Keratinocyte (primary cell): Measurements from ENCODE around the gene CFP. TPM values are rescaled to one million over a fixed set of nuclear protein-coding genes. Genes with fewer than 3 reads are reported as not detected.
A peak's percentile ranks its signal among the peaks of the same experiment; 100 is the strongest.

Experiments used
- DNase-seq: peaks from one replicate; pipeline ENCODE4 v3.0.0-alpha.2; 2011; ENCODE audit warnings: low read depth, missing footprints, low spot score
- FAIRE-seq: peaks from 2 replicates; lab custom pipeline; 2011; peaks lifted over from hg19 to GRCh38; lab: Jason Lieb, UNC
- H2AFZ ChIP-seq: 2 replicates; pipeline ENCODE4 v1.6.0; 2012; ENCODE audit warnings: low read length, control low read depth, inconsistent platforms; ENCODE audit not compliant: control insufficient read depth
- H3K27ac ChIP-seq: 2 replicates; pipeline ENCODE4 v1.5.1; 2011; ENCODE audit warnings: low read length; ENCODE audit not compliant: control insufficient read depth, insufficient read depth
- H3K27me3 ChIP-seq: 3 replicates; pipeline ENCODE4 v1.6.0; 2011; ENCODE audit warnings: low read length; ENCODE audit not compliant: control insufficient read depth, insufficient read depth; ENCODE audit errors: extremely low read depth
- H3K36me3 ChIP-seq, 2 experiments: 2 replicates in 1 of 2; 3 replicates in 1 of 2; pipeline ENCODE4 v1.5.1; 2011; ENCODE audit warnings: low read length in 2 of 2, mild to moderate bottlenecking in 1 of 2; ENCODE audit not compliant: control insufficient read depth in 2 of 2, insufficient read depth in 2 of 2; ENCODE audit errors: extremely low read depth in 1 of 2
- H3K4me1 ChIP-seq: 3 replicates; pipeline ENCODE4 v1.5.1; 2011; ENCODE audit warnings: low read length; ENCODE audit not compliant: control insufficient read depth, insufficient read depth; ENCODE audit errors: extremely low read depth
- H3K4me2 ChIP-seq: 3 replicates; pipeline ENCODE4 v1.6.0; 2011; ENCODE audit warnings: low read depth, low read length; ENCODE audit not compliant: control insufficient read depth, insufficient read depth; ENCODE audit errors: extremely low read depth
- H3K4me3 ChIP-seq, 3 experiments: fragments of 200-600 bp in 1 of 3; sonication (generic) in 1 of 3; 2 replicates in 2 of 3; 3 replicates in 1 of 3; pipeline ENCODE4 v1.5.1; 2011 to 2016; ENCODE audit warnings: low read length in 3 of 3, mild to moderate bottlenecking in 3 of 3, control low read depth in 2 of 3, inconsistent platforms in 1 of 3, low read depth in 1 of 3, mixed read lengths in 1 of 3, mixed run types in 1 of 3, moderate library complexity in 1 of 3; ENCODE audit not compliant: control insufficient read depth in 2 of 3, insufficient read depth in 2 of 3; ENCODE audit errors: extremely low read depth in 1 of 3
- H3K79me2 ChIP-seq: 2 replicates; pipeline ENCODE4 v1.6.0; 2012; ENCODE audit warnings: low read length; ENCODE audit not compliant: control insufficient read depth, insufficient read depth
- H3K9ac ChIP-seq: 3 replicates; pipeline ENCODE4 v1.6.0; 2011; ENCODE audit warnings: low read length; ENCODE audit not compliant: control insufficient read depth, insufficient read depth; ENCODE audit errors: extremely low read depth
- H3K9me1 ChIP-seq: 3 replicates; pipeline ENCODE4 v1.6.0; 2011; ENCODE audit warnings: low read length; ENCODE audit not compliant: control insufficient read depth, insufficient read depth; ENCODE audit errors: extremely low read depth
- H3K9me3 ChIP-seq: 2 replicates; pipeline ENCODE4 v1.5.1; 2012; ENCODE audit warnings: low read depth, low read length; ENCODE audit not compliant: control insufficient read depth
- H4K20me1 ChIP-seq: 3 replicates; pipeline ENCODE4 v1.6.0; 2011; ENCODE audit warnings: low read length; ENCODE audit not compliant: control insufficient read depth, insufficient read depth; ENCODE audit errors: extremely low read depth
- EZH2 ChIP-seq: IDR thresholded peaks from one replicate; pipeline ENCODE4 v1.6.1; 2012; ENCODE audit warnings: inconsistent platforms, mild to moderate bottlenecking, low read length, moderate library complexity
- dilution Hi-C: fragments of 300-500 bp; cut with MboI; formaldehyde crosslinking; loops from one replicate; pipeline ENCODE4 v1.7.0; 2020; ENCODE audit warnings: low sequenced_read_pairs; ENCODE audit not compliant: extremely low pct_ligation_motif_present
- polyA plus RNA-seq, 5 experiments: library from polyadenylated mRNA; depleted of rRNA in 3 of 5; stranded (reverse) in 3 of 5; stranded (forward) in 1 of 5; unstranded in 1 of 5; fragments of >200 nt; gene quantifications; 1 replicate in 1 of 5; 2 replicates in 3 of 5; 3 replicates in 1 of 5; pipeline versions ENCODE4 v1.2.1 to v1.2.3, GENCODE V29; 2011 to 2012; ENCODE audit warnings: missing spikeins in 2 of 5, low read depth in 1 of 5, low replicate concordance in 1 of 5
- TF ChIP-seq, protein P1 (sequence below), 3 experiments: IDR thresholded peaks in 1 of 3; conservative IDR thresholded peaks in 1 of 3; optimal IDR thresholded peaks in 1 of 3; 2 replicates in 2 of 3; 3 replicates in 1 of 3; pipeline versions ENCODE3 to v1.5.1; 2011; ENCODE audit warnings: low read length in 3 of 3, mild to moderate bottlenecking in 3 of 3, moderate library complexity in 2 of 3, control low read depth in 1 of 3, inconsistent platforms in 1 of 3; ENCODE audit not compliant: insufficient read depth in 2 of 3; ENCODE audit errors: extremely low read depth in 1 of 3

Gene CFP
- polyA plus RNA-seq, 1 donor (not counting 4 experiments of a cell fraction or from before 2014, with no cell fraction given) = 0.04 TPM

DNA sequence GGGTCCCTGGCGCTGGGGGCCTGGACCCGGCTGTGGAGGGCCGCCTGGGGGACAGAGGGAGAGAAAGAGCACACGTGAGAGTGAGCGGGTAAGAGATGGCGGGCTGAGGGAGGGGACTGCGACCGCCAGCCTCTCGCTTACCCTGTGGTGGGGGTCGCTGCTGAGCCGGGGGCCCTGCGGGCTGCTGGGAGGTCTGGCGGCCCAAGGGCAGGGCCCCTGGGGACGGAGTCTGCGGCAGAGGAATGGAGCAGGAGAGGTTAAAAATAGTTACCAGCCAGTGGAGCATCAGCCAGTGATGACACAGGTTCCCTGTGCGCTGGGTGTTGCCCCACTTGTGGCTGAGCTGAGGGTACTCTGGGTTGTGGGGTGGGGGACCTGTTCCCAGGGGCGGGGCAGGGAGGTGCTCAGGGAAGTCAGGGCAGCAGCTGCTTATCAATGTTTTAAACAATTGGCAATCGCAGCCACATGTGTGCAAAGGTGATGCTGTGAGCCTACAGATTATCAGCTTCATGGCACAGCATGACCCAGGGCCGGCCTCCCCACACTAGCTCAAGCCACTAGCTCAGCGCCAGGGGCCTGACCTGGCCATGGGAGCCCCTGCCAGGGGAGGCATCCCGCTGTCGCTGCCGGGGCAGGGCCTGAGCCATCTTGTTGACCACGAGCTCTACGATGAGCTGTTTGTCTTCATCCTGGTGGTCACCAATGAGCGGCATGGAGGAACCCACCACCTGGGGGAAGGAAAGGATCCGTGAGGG is 55.0 kb downstream of the CFP start:
- Histone ChIP-seq H3K4me2 (peak overlapping the region; percentile 60), H3K79me2 (no peaks in the 10 kb centered on the region), H3K9ac (peak overlapping the region; percentile 73), H4K20me1 (no peaks in the 10 kb centered on the region), H3K4me3 (peak overlapping the region; percentile 34 to 57 (median 38)), H3K27me3 (no peaks in the 10 kb centered on the region), H2AFZ (no peak overlapping the region), H3K4me1 (peaks cover 11% of the 10 kb centered on the region), H3K36me3 (peaks cover 0 to 4% of the 10 kb centered on the region in 2 experiments), H3K27ac (no peak overlapping the region), H3K9me3 (peaks cover 2% of the 10 kb centered on the region), H3K9me1 (no peaks in the 10 kb centered on the region)
- dilution Hi-C loops = no loop called here
- DNase-seq (no peak), FAIRE-seq (no peak)
- TF ChIP-seq EZH2 = no peak
- TF ChIP-seq, protein P1, sequence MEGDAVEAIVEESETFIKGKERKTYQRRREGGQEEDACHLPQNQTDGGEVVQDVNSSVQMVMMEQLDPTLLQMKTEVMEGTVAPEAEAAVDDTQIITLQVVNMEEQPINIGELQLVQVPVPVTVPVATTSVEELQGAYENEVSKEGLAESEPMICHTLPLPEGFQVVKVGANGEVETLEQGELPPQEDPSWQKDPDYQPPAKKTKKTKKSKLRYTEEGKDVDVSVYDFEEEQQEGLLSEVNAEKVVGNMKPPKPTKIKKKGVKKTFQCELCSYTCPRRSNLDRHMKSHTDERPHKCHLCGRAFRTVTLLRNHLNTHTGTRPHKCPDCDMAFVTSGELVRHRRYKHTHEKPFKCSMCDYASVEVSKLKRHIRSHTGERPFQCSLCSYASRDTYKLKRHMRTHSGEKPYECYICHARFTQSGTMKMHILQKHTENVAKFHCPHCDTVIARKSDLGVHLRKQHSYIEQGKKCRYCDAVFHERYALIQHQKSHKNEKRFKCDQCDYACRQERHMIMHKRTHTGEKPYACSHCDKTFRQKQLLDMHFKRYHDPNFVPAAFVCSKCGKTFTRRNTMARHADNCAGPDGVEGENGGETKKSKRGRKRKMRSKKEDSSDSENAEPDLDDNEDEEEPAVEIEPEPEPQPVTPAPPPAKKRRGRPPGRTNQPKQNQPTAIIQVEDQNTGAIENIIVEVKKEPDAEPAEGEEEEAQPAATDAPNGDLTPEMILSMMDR (optimal IDR thresholded peaks at IDR 0.05 in 1 of 3, IDR thresholded peaks at IDR 0.05 in 1 of 3, conservative IDR thresholded peaks at IDR 0.05 in 1 of 3; ENCODE audit: extremely low read depth in 1 of 3, insufficient read depth in 2 of 3, low read length in 3 of 3) = no peak

GRCh38 chrX:47574076-47574546 is 55.6 kb downstream of the CFP start:
- FAIRE-seq (no peak), DNase-seq (no peak)
- Histone ChIP-seq H3K27me3 (no peaks in the 10 kb centered on the region), H3K36me3 (peaks cover 0 to 4% of the 10 kb centered on the region in 2 experiments), H4K20me1 (no peaks in the 10 kb centered on the region), H2AFZ (no peak overlapping the region), H3K4me1 (peaks cover 8% of the 10 kb centered on the region), H3K4me2 (peak overlapping the region; percentile 66), H3K79me2 (no peaks in the 10 kb centered on the region), H3K9me3 (peaks cover 2% of the 10 kb centered on the region), H3K4me3 (peak overlapping the region; percentile 34 to 57 (median 38)), H3K9me1 (no peaks in the 10 kb centered on the region), H3K27ac (peak overlapping the region; percentile 58), H3K9ac (peak overlapping the region; percentile 73)
- dilution Hi-C loops = no loop called here
- TF ChIP-seq EZH2 = no peak
- TF ChIP-seq, protein P1 (optimal IDR thresholded peaks at IDR 0.05 in 1 of 3, IDR thresholded peaks at IDR 0.05 in 1 of 3, conservative IDR thresholded peaks at IDR 0.05 in 1 of 3; ENCODE audit: extremely low read depth in 1 of 3, insufficient read depth in 2 of 3, low read length in 3 of 3) = no peak
